Measurements from ENCODE around the gene TGIF2. TPM values are rescaled to one million over a fixed set of nuclear protein-coding genes. Genes with fewer than 3 reads are reported as not detected.

The TGIF2 gene
- total RNA-seq, 1 experiment from 2014 or later: 81.7 TPM

GRCh38 chr20:36532388-36532787, 41.0 kb upstream of the TGIF2 start:
- no peak for TF ChIP-seq CTCF (conservative IDR thresholded peaks at IDR 0.05)
- Histone ChIP-seq H3K79me1 (ENCODE audit: insufficient read depth, low read depth, low read length, poor library complexity, severe bottlenecking) (no peaks in the 10 kb centered on the region), H2BK120ac (ENCODE audit: low read depth, low read length, poor library complexity, severe bottlenecking) (no peak overlapping the region), H3K27ac (ENCODE audit: insufficient read length, low read depth, low read length) (no peak overlapping the region), H2BK5ac (ENCODE audit: insufficient read length, low read length) (no peak overlapping the region), H4K5ac (ENCODE audit: insufficient read length, low read depth, low read length) (no peak overlapping the region), H4K91ac (ENCODE audit: insufficient read length, low read depth, low read length) (no peak overlapping the region), H3K23me2 (ENCODE audit: insufficient read length, low read depth, low read length, poor library complexity, severe bottlenecking) (no peaks in the 10 kb centered on the region), H3K27me3 (ENCODE audit: insufficient read depth, low read length) (no peaks in the 10 kb centered on the region), H3K79me2 (ENCODE audit: insufficient read depth, low read length) (no peaks in the 10 kb centered on the region), H3K9me3 (ENCODE audit: control insufficient read depth, low read depth, low read length) (no peaks in the 10 kb centered on the region), H3K18ac (ENCODE audit: insufficient read length, low read depth, low read length) (no peak overlapping the region), H2BK15ac (ENCODE audit: low read depth, low read length) (no peak overlapping the region), H3K4me2 (ENCODE audit: insufficient read depth, insufficient read length, low read length) (no peak overlapping the region), H2AFZ (ENCODE audit: low read length) (no peak overlapping the region), H3K14ac (ENCODE audit: insufficient read depth, low read length) (no peak overlapping the region), H3T11ph (ENCODE audit: low read length) (no peak overlapping the region), H2AK5ac (ENCODE audit: insufficient read length, low read length) (no peak overlapping the region), H3K23ac (ENCODE audit: insufficient read length, low read depth, low read length) (no peak overlapping the region), H3K9ac (ENCODE audit: extremely low read depth, insufficient read length, low read length) (no peak overlapping the region), H3K4me1 (ENCODE audit: insufficient read depth, low read length) (no peaks in the 10 kb centered on the region), H4K20me1 (ENCODE audit: control insufficient read depth, insufficient read depth, insufficient read length) (no peaks in the 10 kb centered on the region), H2BK12ac (ENCODE audit: insufficient read length, low read depth, low read length) (no peak overlapping the region), H3K56ac (ENCODE audit: insufficient read length, low read depth, low read length) (no peak overlapping the region), H2BK20ac (ENCODE audit: low read depth, low read length, poor library complexity, severe bottlenecking) (no peak overlapping the region), H3K4ac (ENCODE audit: low read depth, low read length) (no peak overlapping the region), H4K8ac (replicated peaks; ENCODE audit: insufficient read length, low read depth, low read length) (no peak overlapping the region)
- H3K4me3 Mint-ChIP-seq: no peak overlapping the region
- H3K27me3 Mint-ChIP-seq (ENCODE audit: low read depth): no peaks in the 10 kb centered on the region; the same call in 1 of the 2 replicates
- peak overlapping the region in 1 of 3 experiments; percentile 2; a peak in 1 of 7 replicates for H3K27ac Mint-ChIP-seq
- DNase-seq: no peak
- H3K4me1 Mint-ChIP-seq: no peaks in the 10 kb centered on the region
- peaks cover 4 to 14% (median 10%) of the 10 kb centered on the region in 3 experiments for H3K36me3 Mint-ChIP-seq (ENCODE audit: insufficient read depth in 1 of 3, low read depth in 3 of 3)
- no CpG with 5 or more reads among the region's 10 CpGs for WGBS (ENCODE audit: extremely low coverage, insufficient read length, low lambda C conversion rate)
- H3K9me3 Mint-ChIP-seq: no peaks in the 10 kb centered on the region
